SH-SY5Y (cell line): ENCODE data around the gene RIPOR1.

ENCODE experiments used
- GATA2 ChIP-seq: IDR thresholded peaks from 2 replicates; pipeline ENCODE4 v1.6.1; 2011; ENCODE audit warnings: mild to moderate bottlenecking, low read depth, low read length
- GATA3 ChIP-seq: IDR thresholded peaks from 2 replicates; pipeline ENCODE4 v1.6.1; 2011; ENCODE audit warnings: low read depth, mild to moderate bottlenecking, low read length, moderate library complexity

RIPOR1 gene

DNA sequence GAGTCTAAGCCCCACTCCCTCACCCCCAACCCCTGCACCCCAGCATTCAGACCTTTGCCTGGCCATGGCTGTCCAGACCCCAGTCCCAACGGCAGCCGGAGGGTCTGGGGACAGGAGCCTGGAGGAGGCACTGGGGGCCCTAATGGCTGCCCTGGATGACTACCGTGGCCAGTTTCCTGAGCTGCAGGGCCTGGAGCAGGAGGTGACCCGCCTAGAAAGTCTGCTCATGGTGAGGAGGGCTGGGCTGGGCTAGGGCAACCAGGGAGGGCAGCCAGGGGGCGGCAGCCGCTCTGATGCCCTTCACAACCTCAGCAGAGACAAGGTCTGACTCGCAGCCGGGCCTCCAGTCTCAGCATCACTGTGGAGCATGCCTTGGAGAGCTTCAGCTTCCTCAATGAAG, 14.4 kb downstream of the RIPOR1 start:
- TF ChIP-seq GATA3 (no peak), GATA2 (no peak)

DNA sequence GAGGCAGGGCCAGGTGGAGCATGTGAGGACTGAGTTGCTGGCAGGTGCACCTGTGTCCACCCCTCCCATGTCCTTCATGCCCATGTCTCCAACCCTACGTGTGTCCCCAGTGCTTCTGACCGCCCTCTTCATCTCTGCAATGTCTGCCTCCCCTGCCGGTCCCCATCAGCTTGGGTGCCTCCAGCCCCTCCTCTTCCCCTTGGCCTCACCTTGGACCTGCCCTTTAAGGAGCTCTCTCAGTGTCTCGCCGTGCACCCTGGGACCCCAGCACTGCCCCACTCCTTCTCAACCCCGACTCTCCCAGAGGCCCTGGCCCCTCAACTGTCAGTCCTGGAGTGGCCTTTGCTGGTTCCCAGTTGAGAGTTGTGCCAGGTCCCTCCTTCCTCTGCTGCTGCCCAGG, 15.0 kb downstream of the RIPOR1 start:
- TF ChIP-seq GATA2 (no peak), GATA3 (no peak)

DNA sequence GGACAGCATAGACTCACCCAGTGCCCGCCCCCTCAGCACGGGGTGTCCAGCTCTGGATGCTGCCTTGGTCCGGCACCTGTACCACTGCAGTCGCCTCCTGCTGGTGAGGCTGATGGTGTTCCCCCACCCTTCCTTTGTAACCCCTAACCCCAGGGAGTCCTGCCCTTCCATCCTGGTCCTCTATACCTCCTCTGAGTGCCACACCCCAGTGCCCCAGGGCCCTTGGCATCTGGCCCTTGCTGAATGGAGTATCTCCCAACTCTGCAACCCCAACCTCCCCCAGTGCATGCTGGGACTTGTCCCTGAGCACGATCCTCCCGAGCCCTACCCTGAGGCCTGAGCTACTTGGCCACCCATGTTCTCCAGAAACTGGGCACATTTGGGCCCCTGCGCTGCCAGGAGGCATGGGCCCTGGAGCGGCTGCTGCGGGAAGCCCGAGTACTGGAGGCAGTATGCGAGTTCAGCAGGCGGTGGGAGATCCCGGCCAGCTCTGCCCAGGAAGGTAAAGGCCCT, 15.8 kb downstream of the RIPOR1 start:
- TF ChIP-seq GATA3 (no peak), GATA2 (no peak)

DNA sequence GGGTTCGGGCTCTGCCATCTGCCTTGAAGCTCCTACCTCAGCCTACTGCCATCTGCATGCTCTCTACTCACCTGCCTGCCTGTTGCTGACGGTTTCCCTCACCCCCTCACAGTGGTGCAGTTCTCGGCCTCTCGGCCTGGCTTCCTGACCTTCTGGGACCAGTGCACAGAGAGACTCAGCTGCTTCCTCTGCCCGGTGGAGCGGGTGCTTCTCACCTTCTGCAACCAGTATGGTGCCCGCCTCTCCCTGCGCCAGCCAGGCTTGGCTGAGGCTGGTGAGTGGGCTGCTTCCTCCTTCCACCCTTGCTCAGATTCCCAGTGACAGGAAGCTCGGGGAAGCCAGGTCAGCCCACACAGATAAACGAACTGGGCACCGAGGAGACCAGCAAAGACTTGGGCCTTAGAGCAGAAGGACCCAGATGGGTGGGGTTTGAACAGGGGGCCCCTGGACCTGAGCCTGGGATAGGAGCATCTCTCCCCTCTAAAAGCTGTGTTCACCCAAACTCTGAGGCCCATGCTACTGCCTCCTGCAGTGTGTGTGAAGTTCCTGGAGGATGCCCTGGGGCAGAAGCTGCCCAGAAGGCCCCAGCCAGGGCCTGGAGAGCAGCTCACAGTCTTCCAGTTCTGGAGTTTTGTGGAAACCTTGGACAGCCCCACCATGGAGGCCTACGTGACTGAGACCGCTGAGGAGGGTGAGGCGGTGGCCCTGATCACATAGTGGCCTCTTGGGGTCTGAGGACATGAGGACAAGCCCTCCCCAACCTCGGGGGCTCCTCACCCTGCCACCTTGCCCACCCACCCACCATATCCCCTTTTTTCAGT, 16.4 kb downstream of the RIPOR1 start:
- TF ChIP-seq GATA3 = no peak
- no peak for TF ChIP-seq GATA2

DNA sequence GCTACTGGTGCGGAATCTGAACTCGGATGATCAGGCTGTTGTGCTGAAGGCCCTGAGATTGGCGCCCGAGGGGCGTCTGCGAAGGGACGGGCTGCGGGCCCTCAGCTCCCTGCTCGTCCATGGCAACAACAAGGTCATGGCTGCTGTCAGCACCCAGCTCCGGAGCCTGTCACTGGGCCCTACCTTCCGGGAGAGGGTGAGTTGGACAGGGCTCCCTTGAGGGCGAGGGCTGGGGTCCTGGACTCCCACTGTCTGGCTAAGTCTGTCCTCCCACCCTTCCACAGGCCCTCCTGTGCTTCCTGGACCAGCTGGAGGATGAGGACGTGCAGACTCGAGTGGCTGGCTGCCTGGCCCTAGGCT, 17.0 kb downstream of the RIPOR1 start:
- TF ChIP-seq GATA2 (no peak), GATA3 (no peak)

DNA sequence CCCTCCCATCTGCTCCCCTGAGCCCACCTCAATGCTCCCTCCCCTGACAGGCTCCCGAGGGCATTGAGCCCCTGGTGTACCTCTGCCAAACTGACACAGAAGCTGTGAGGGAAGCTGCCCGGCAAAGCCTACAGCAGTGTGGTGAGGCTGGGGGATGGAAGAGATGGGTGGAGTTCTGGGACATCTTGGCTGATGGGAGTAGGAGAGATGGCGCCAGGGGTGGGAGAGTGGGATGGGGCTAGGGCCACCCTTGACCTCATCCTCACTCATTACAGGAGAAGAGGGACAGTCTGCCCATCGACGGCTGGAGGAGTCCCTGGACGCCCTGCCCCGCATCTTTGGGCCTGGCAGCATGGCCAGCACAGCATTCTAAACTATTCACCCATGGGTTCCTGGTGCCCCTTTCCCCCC, 17.5 kb downstream of the RIPOR1 start:
- no peak for TF ChIP-seq GATA3
- TF ChIP-seq GATA2 = no peak

DNA sequence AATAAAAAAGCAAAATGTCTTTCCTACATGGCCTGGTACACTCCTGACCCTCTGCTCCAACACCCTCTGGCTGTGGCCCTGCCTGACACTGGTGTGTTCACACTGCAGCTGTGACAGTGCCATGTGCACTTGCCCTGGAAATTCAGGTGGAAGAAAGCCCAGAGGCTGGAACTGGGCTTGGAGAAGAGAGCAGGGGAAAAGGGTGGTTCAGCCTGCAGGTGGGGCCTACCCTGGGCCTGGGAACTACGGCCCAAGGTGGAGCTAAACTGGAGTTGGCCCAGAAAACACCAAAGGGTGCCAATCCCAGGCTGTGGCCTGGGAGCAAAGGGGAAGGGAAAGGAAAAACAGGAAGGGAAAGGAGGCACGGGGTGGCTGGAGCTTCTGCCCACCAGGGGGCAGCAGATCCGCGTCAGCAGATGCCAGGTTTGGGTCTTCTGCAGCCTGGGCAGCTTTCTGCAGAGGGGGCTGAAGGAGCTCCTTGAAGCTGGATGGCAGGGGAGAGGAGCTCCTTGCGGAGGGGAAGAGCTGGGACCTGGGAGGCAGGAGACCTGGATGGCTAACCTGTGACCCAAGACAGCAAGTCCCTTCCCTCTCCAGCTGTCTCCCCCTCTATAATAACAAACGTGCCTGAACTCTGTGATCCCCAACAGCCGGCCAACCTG, 18.3 kb downstream of the RIPOR1 start:
- TF ChIP-seq GATA2 (no peak), GATA3 (no peak)

DNA sequence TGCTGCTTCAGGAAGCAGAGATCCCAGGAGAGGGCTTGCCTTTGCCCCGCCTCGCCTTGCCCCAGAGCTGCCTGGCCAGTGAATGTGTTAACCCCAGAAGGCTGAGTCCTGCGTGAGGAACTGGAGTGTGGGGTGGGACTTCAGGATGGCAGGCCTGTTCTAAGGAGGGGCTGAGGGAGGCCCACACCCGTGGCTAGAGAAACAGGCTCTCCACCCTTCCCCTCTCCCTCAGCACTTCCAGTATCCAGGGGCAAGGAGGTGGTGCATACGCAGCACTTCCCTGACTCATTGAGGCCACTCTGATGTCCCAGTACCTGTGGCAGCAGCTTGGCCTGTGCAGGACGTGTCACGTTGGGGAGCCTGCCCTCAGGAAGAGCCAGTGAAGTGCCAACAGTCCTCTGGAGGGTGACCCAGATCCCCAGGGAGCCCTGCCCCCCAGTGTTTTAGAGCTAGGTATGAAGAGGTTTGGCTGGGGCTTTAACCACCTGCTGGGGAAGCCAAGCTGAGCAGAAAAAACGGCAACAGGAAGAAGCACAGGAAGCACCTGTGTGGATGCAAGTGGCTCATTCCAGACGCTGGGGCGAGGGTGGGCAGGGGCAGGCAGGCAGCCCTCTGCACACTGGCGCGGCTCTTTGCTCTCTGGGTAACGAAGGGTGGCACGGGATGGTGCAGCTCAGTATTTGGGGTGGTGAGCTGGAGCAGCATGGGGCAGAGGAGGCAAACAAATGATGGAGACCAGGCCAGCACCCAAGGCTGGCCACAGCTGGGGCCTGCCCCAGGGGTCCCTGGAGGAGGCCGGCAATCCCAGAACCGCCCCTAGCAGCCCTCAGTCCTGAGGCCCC, 19.0 kb downstream of the RIPOR1 start:
- TF ChIP-seq GATA2 (no peak), GATA3 (no peak)

DNA sequence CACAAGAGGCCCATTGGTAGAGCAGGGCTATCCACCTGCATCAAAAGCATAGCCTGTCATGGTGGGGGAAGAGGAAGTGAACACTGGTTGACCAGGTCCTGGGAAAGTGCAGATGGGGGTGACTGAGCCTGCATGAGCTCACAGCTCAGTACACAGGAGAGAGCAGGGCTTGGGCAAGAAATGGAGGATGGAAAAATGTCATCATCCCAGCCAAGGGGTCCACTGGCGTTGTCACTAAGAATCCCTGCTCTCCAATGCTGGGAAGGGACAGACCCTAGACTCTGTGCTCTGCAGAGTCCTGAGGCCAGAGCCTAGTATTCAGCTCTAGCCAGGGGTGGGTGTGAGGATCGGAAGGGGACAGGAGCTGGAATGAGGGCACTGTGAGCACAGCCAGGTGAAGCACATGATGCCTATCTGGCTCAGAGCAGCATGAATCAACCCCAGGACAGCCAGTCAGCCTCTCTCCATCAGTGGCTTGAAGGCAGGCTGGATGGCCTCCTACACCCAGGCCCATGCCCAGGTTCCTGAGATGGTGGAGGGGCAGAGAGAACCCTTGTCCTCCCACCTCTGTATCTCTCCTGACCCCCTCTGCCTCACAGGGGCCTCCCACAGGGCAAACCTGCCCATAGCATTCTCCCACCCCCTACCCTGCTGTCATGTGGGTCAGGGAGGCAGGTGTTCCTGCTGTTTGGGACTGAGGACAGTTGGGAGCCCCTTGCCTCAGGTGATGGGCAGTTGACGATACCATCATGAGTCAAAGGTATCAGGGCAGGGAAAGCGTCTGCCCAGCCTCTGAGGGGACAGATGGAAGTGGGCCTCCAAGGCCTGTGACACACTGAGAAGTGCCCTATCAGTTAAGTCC, 19.9 kb downstream of the RIPOR1 start:
- no peak for TF ChIP-seq GATA2
- TF ChIP-seq GATA3 = no peak

DNA sequence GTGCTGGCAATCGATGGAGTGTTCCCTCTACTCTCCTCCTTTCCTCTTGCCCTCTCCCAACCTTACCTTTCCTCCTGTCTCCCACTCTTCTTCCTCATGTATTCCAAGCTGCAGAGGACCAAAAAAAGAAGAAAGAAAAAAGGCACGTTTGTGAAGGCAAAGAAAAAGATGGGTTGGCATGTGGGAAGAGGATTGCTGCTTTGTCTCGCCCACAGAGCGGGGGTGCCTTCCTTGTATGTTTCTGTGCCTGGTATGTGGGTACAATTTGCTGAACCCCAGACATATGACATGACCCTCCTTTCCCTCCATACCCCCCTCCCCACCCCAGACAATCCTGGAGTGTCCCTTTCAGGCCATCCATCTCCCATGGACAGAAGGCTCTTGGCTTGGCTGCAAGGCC, 20.6 kb downstream of the RIPOR1 start:
- TF ChIP-seq GATA3 = no peak
- no peak for TF ChIP-seq GATA2

DNA sequence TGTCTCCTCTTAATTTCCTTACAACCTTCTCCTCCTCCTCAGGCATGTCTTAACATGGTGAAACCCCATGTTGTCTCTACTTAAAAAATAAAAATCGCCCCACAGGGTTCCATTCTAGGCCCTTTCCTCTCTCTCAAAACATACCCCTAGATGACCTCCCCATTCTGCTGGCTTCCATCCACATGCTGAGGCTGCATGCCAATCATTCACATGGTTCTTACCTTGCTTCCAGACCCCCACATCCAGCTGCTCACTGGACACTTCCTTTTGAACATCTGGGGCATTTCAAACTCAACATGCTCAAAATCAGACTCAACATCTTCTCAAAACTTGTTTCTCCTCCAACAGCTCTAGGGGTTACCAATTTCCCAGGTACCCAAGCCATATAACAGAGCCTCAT, 21.3 kb downstream of the RIPOR1 start:
- no peak for TF ChIP-seq GATA2
- no peak for TF ChIP-seq GATA3

DNA sequence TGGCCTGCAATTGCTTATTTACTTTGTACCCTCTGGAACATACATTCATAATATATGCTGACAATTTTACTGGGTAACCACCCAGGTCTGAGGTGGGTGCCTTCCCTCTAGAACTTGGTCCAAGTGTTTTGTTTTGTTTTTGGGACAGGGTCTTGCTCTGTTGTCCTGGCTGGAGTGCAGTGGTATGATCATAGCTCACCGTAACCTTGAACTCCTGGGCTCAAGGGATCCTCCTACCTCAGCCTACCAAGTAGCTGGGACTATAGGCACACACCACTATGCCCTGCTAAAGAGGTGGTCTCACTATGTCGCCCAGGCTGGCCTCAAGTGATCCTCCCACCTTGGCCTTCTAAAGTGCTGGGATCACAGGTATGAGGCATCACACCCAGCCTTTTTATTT, 22.5 kb downstream of the RIPOR1 start:
- TF ChIP-seq GATA3 = no peak
- TF ChIP-seq GATA2 = no peak

DNA sequence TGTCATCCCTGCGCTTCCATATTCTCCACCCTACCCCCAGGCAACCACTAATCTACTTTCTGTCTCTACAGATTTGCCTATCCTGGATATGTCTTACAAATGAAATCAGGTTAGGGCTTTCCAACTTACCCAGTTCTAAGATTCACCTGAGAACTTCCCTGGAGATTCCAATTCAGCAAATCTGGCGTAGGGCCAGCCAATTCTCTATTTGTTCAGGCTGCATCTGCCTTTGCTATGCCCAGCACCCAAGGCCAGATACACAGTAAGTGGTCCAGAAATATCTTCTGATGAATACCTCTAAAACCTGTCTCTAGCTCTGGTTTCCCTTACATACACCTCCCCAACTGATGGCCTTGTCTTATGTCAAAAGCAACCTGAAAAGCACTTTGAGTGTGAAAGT, 23.3 kb downstream of the RIPOR1 start:
- TF ChIP-seq GATA3 (no peak), GATA2 (no peak)
